ENCODE measurements around the gene ATRIP. TPM values are rescaled to one million over a fixed set of nuclear protein-coding genes. Genes with fewer than 3 reads are reported as not detected.

ATRIP gene
- total and polyA plus RNA-seq, 2 of the 8 experiments (the other 6 are each of a cell fraction or from before 2014, with no cell fraction given), result 18.5 to 20.2 TPM

- Histone ChIP-seq H2BK5ac (ENCODE audit: low read depth, low read length) (no peak overlapping the region; the same call in 1 of the 2 replicates), H2BK15ac (ENCODE audit: low read length) (no peak overlapping the region), H3K4me2 (ENCODE audit: insufficient read depth in 1 of 2, low read depth in 2 of 2, low read length in 2 of 2) (no peak overlapping the region), H3K23ac (ENCODE audit: insufficient read length) (no peak overlapping the region), H3K4ac (replicated peaks; ENCODE audit: insufficient read length, low read depth, low read length) (no peak overlapping the region), H3K79me1 (ENCODE audit: low read depth, low read length) (no peaks in the 10 kb centered on the region; the same call in 1 of the 2 replicates), H4K91ac (replicated peaks; ENCODE audit: insufficient read length, low read length) (no peak overlapping the region), H3K9me3 (ENCODE audit: insufficient read depth in 2 of 2, low read depth in 1 of 2, low read length in 1 of 2) (no peaks in the 10 kb centered on the region), H4K8ac (ENCODE audit: extremely low read depth, insufficient read depth, low read length) (no peak overlapping the region), H3K79me2 (ENCODE audit: control insufficient read depth in 1 of 2, insufficient read depth in 2 of 2, low read length in 2 of 2) (peaks cover 0 to 3% of the 10 kb centered on the region in 2 experiments; a peak in 1 of 4 replicates), H2BK12ac (ENCODE audit: low read depth, low read length) (0 out of 2 replicates have a peak overlapping the region, but pooled peaks have one; percentile 0), H3K56ac (replicated peaks; ENCODE audit: insufficient read length, low read depth, low read length) (no peak overlapping the region), H3K36me3 (ENCODE audit: control insufficient read depth in 2 of 4, insufficient read depth in 4 of 4, low read length in 3 of 4) (peaks cover 17 to 45% (median 35%) of the 10 kb centered on the region in 4 experiments), H3K18ac (ENCODE audit: extremely low read depth, low read length) (no peak overlapping the region), H2AFZ (ENCODE audit: low read length) (no peak overlapping the region), H3K27me3 (replicated peaks in 1 of 4; ENCODE audit: control insufficient read depth in 3 of 4, extremely low read depth in 1 of 4, insufficient read depth in 3 of 4, low read length in 3 of 4) (no peaks in the 10 kb centered on the region), H2AK5ac (ENCODE audit: low read depth, low read length) (no peak overlapping the region), H3K23me2 (ENCODE audit: low read depth, low read length) (no peaks in the 10 kb centered on the region), H4K20me1 (replicated peaks in 1 of 2; ENCODE audit: control insufficient read depth in 1 of 2, insufficient read depth in 2 of 2, low read length in 2 of 2) (peaks cover 3 to 7% of the 10 kb centered on the region in 2 experiments), H3K4me3 (ENCODE audit: extremely low read depth in 1 of 4, insufficient read depth in 2 of 4, low read depth in 3 of 4, low read length in 4 of 4) (no peak overlapping the region), H4K5ac (ENCODE audit: insufficient read length, low read depth, low read length) (no peak overlapping the region), H3K9ac (replicated peaks in 1 of 4; ENCODE audit: extremely low read depth in 1 of 4, low read depth in 3 of 4, low read length in 3 of 4) (no peak overlapping the region), H2BK20ac (ENCODE audit: low read length) (no peak overlapping the region), H2BK120ac (replicated peaks; ENCODE audit: low read depth, low read length) (no peak overlapping the region), H3K27ac (ENCODE audit: low read depth, low read length) (no peak overlapping the region; the same call in 1 of the 2 replicates), H3K4me1 (replicated peaks in 1 of 4; ENCODE audit: control insufficient read depth in 3 of 4, insufficient read depth in 4 of 4, low read length in 3 of 4) (peaks cover 0 to 21% (median 13%) of the 10 kb centered on the region in 4 experiments; a peak in 5 of 7 replicates), H3K14ac (ENCODE audit: insufficient read length) (no peak overlapping the region)
- ChIA-PET CTCF (ENCODE audit: partially characterized antibody) (interaction anchor here (0.9 to 21.5 kb wide), 15 partner anchors 9 to 96 kb away, joined by 3 to 251 read pairs (median 6); partner anchors contain the start of genes ATRIP, PFKFB4 and SHISA5), POLR2A (ENCODE audit: partially characterized antibody) (interaction anchor here (0.9 to 8.1 kb wide), 17 partner anchors 12 to 133 kb away, joined by 3 to 83 read pairs (median 5); partner anchors contain the start of genes ATRIP, CCDC51 and TMA7)
- no peak for DNase-seq (ENCODE audit: low read depth in 1 of 2, low spot score in 2 of 2)
- 84% methylated on average over 9 of the region's 9 CpGs; no CpG with 5 or more reads in 1 of the 2 experiments for WGBS, 2 experiments (ENCODE audit: extremely low coverage in 1 of 2, insufficient coverage in 1 of 2, insufficient read length in 1 of 2, insufficient replicate concordance in 2 of 2, low coverage in 1 of 2, low lambda C conversion rate in 2 of 2, missing lambda C conversion rate in 1 of 2)
- no peak for FAIRE-seq
- no peak for TF ChIP-seq SIN3A (conservative IDR thresholded peaks at IDR 0.05 in 1 of 2, IDR thresholded peaks at IDR 0.05 in 1 of 2; ENCODE audit: low read depth in 1 of 2, low read length in 2 of 2)
- no peak for TF ChIP-seq SUZ12 (IDR thresholded peaks at IDR 0.05; ENCODE audit: low read length)
- no peak for TF ChIP-seq USF2 (IDR thresholded peaks at IDR 0.05; ENCODE audit: low read length)
- TF ChIP-seq TAF7 (optimal IDR thresholded peaks at IDR 0.05; ENCODE audit: borderline replicate concordance, low read depth, low read length), result no peak
- no peak for TF ChIP-seq RXRA (IDR thresholded peaks at IDR 0.05; ENCODE audit: insufficient read depth, low read depth, low read length)
- no peak for TF ChIP-seq BACH1 (IDR thresholded peaks at IDR 0.05; ENCODE audit: low read length)
- no peak for TF ChIP-seq CTBP2 (IDR thresholded peaks at IDR 0.05; ENCODE audit: borderline replicate concordance, insufficient read depth, insufficient read length, low read length)
- TF ChIP-seq GTF2F1 (IDR thresholded peaks at IDR 0.05; ENCODE audit: borderline replicate concordance, low read depth, low read length), result no peak
- TF ChIP-seq EP300 (IDR thresholded peaks at IDR 0.05; ENCODE audit: borderline replicate concordance in 1 of 2, low read depth in 2 of 2, low read length in 2 of 2), result no peak
- TF ChIP-seq HDAC6 (IDR thresholded peaks at IDR 0.05; ENCODE audit: low read depth, low read length), result no peak
- no peak for TF ChIP-seq TBP (IDR thresholded peaks at IDR 0.05; ENCODE audit: low read depth, low read length)
- TF ChIP-seq POLR2AphosphoS5 (IDR thresholded peaks at IDR 0.05; ENCODE audit: low read depth, low read length), result no peak
Measured at GRCh38 chr3:48463703-48464102, 17.2 kb downstream of the ATRIP start.

Data from H1 (cell line).